Esophagus squamous epithelium (tissue), 4 donors: Measurements from ENCODE around the gene GRK5.

Experiments used
- POLR2A ChIP-seq, 4 donors: fragments of 450-650 bp; IDR thresholded peaks; one replicate each; pipeline ENCODE4 v1.6.1; 2017; ENCODE audit warnings: antibody characterized with exemption in 4 of 4, mild to moderate bottlenecking in 4 of 4, moderate library complexity in 3 of 4
- TF ChIP-seq, protein P1 (sequence below), 6 experiments: fragments of 450-650 bp in 4 of 6; fragments of 200-600 bp in 2 of 6; sonication (generic) in 2 of 6; IDR thresholded peaks; one replicate each; pipeline ENCODE4 v1.5.1; 2016 to 2019; ENCODE audit warnings: antibody characterized with exemption in 6 of 6, mild to moderate bottlenecking in 4 of 6, moderate library complexity in 4 of 6

DNA sequence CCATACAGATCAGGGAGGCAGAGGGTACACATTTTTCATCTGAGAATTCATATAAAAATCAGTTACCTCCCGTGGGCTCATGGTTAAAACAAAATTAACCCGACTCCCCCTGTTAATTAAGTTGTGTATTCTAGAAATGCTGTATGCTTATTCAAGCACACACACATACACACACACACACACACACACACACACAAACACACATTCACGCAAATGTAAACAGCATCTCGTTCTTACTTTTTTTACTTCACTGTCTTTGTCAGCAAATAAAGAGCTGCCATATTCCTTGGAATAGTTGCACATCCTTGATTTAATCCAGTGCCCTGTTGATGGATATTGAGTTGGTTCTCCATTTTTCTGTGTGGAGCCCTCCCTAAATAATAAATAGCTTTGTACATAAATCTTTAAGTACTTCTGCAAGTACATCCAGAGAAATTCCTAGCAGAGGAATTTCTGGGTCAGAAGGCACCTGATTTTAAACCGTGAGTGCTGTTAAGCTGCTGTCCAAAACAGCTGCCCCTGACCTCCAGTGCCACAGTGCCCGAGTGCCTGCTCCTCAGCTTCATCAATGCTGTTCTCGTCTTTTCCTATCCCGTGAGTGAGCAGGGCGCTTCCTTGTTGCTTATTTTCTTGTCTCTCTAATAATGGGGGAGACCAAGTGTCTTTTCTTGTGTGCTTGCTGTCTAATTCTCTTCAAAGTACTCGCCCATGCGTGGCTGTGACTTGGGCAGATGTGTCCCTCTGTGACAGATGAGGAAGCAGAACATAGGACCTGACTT is 217.9 kb downstream of the GRK5 start:
- TF ChIP-seq, protein P1, sequence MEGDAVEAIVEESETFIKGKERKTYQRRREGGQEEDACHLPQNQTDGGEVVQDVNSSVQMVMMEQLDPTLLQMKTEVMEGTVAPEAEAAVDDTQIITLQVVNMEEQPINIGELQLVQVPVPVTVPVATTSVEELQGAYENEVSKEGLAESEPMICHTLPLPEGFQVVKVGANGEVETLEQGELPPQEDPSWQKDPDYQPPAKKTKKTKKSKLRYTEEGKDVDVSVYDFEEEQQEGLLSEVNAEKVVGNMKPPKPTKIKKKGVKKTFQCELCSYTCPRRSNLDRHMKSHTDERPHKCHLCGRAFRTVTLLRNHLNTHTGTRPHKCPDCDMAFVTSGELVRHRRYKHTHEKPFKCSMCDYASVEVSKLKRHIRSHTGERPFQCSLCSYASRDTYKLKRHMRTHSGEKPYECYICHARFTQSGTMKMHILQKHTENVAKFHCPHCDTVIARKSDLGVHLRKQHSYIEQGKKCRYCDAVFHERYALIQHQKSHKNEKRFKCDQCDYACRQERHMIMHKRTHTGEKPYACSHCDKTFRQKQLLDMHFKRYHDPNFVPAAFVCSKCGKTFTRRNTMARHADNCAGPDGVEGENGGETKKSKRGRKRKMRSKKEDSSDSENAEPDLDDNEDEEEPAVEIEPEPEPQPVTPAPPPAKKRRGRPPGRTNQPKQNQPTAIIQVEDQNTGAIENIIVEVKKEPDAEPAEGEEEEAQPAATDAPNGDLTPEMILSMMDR (IDR thresholded peaks at IDR 0.05), result no peak
- no peak for TF ChIP-seq POLR2A (IDR thresholded peaks at IDR 0.05)
